GM18909 (cell line): ENCODE measurements around the gene DGKI.
"Not testable (repeated sequence)": the region's sequence is repeated elsewhere in the genome, so short reads cannot be mapped to it uniquely, and the experiment has no call there.

ENCODE experiments used
- ATAC-seq: cut with Tn5 transposase; IDR thresholded peaks from one replicate; pipeline ENCODE4 v1.9.1; 2021; ENCODE audit warnings: mild to moderate bottlenecking; ENCODE audit not compliant: unreplicated experiment, poor library complexity

Gene DGKI

DNA sequence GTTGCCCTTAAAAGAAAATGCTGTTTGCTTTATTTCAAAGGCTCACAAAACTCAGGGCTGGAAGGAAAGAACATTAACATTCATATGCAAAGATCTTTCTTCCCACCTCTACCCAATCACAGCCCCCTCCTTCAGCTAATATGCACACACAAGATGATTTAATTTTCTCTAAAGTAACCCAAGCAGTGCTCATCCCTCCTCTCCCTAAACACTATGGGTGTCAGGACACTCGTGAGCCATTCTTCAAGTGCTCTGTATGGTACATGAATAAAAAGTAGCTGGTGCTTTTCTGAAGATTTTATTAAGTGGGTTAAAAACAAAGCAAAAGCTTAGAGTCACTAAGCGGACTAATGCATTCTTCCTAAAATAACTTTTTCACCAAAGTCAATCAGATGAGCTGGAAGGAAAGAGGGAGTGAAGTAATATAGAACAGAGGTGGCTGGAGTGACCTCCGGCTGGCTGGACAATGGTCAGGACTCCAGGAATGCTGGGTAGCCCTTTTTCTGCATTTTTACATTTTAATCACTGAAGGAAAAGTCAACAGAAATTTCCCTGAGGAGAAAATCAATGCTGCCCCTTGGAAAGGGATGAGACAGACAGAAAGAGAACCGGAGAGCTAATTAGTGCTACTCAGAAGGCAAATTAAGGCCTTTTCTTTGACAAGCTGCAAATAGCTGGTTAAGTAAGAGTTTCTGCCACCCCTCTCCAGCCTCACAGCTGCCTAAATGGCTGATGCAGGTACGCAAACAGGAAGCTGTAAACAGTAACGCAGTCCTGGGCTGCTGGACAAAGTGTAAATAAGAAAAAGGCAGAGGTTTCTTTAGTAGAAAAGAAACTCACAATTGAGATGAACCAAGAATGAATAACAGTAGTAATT, 6.6 kb downstream of the DGKI start:
- no peak for ATAC-seq

DNA sequence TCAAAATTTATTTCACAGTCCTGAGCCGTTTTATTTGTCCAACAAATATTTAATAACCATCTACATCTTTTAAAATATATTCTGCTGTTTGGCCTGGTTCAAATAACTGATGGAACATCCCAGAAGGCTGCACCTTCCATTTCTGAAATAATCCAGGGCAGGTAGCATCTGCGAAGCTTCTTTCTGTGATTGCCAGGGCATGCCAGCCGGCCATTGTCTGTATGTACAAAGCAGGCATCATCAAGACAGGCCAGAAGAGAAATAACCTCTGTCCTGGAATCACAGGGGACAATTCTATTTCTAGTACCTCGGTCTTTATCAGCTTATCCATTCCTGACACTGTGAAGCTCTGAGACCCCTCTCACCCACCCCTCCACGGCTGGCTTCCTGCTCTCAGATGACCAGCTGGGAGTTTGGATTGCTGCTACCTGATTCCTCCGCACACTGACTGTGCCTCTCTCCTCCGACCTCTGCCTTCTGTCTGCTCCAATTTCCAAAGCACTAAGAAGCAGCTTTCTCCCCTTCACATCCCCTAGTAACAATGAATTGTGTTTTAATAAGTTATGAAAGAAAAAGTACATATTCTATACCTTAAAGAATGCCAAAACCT, 8.0 kb downstream of the DGKI start:
- ATAC-seq, result no peak

DNA sequence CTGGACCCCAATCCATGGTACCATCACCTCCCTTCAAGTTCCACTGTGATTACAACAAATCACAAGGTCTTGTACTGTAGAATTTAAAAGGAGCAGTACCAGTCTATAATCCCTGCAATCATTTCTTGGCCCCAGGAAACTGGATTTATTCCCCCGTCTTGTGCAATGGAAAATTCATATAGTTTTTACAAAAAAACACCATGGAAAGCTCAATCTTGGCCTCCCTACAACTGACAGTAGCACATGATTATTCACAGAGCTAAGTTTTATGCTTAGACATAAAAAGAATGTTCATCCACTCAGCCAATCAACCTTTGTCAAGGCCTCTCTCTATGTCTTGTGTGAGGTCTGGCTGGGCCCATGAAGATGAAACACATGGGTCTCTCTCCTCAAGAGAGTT, 10.2 kb downstream of the DGKI start:
- ATAC-seq, result no peak

DNA sequence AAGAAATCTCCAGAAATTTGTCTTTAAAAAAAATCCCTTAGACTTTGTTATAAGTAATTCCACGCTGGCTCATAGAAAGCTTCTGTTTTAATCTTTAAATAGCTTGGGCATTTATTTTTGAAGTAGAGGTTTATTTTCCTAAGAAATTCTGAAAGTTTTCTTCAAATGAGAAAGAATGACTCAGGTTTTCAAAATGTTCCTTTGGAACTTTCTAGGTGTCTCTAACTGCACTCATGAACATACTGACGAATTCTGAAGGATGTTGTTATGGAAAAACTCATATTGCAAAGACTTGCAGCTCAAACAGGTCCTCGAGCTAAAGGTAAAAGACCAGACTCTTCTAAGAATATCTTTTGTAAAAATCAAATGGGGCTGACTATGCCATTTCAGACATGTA, 10.7 kb downstream of the DGKI start:
- ATAC-seq, result no peak

DNA sequence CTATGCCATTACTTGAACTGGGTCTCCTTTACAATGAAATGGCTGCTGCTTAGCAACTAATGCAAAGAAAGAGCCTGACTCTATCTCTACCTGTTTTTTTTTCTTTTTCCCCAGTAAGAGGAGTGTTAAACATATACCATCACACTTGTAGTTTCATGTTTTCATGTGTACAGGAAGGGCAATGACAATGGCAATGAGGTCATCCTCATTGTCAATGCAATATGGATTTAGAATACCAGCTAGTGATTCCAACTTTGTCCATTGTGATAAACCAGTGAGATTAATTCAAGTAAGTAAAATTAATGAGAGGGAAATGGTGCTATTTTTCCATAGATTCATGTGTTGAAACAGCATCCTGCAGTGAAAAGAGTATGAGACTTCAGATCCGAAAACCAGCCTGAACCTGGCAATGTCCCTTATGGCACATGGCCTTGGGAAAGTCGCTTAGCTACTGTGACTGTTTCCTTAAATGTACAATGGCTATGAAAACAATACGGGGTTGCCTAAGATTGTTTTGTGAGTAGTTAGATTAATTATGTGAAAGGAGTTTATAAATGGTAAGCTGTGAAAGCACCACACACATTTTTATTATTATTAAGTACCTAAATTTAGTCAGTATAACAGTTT, 11.2 kb downstream of the DGKI start:
- no peak for ATAC-seq

DNA sequence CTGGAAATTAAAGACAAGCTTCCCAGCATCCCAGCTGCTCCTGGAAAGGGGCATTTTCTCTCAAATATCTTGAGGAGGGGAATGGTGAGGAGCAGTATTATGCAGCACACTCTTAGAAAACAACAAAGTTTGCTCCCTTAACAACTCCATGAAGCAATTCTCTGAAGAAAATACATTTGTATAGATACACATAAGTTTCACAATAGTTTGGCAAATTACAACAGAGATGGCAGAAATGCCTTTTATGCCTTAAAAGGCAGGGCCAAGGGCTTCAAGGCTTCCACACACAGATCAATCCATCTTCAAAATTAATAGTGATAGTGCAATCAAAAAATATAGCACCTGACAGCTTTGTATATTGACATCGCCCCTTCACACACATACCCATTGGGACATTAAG, 12.2 kb downstream of the DGKI start:
- ATAC-seq, result no peak

DNA sequence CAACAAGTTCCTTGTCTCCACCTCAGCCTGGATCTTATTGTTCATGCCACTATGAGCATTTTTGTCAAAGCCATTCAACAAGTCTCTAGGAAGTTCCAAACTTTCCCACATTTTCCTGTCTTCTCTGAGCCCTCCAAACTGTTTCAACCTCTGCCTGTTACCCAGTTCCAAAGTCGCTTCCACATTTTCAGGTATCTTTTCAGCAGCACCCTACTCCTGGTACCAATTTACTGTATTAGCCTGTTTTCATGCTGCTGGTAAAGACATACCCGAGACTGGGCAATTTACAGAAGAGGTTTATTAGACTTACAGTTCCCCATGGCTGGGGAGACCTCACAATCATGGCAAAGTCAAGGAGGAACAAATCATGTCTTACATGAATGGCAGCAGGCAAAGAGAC, 13.8 kb downstream of the DGKI start:
- not testable (repeated sequence) for ATAC-seq

DNA sequence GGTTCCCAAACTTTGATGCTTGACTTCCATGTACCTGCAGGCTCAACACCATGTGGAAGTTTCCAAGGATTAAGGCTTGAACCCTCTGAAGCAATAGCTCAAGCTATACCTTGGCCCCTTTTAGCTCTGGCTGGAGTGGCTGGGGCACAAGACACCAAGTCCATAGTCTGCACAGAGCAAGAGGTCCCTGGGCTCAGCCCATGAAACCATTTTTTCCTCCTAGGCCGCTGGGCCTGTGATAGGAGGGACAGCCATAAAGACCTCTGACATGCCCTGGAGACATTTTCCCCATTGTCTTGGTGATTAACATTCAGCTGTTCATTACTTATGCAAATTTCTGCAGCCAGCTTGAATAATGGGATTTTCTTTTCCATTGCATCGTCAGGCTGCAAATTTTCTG, 14.4 kb downstream of the DGKI start:
- ATAC-seq, result no peak

DNA sequence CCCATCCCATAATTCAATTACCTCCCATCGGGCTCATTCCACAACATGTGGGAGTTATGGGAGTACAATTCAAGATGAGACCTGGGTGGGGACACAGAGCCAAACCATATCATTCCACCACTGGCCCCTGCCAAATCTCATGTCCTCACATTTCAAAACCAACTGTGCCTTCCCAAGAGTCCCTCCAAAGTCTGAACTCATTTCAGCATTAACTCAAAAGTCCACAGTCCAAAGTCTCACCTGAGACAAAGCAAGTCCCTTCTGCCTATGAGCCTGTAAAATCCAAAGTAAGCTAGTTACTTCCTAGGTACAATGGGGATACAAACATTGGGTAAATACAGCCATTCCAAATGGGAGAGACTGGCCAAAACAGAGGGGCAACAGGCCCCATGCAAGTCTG, 15.2 kb downstream of the DGKI start:
- not testable (repeated sequence) for ATAC-seq

DNA sequence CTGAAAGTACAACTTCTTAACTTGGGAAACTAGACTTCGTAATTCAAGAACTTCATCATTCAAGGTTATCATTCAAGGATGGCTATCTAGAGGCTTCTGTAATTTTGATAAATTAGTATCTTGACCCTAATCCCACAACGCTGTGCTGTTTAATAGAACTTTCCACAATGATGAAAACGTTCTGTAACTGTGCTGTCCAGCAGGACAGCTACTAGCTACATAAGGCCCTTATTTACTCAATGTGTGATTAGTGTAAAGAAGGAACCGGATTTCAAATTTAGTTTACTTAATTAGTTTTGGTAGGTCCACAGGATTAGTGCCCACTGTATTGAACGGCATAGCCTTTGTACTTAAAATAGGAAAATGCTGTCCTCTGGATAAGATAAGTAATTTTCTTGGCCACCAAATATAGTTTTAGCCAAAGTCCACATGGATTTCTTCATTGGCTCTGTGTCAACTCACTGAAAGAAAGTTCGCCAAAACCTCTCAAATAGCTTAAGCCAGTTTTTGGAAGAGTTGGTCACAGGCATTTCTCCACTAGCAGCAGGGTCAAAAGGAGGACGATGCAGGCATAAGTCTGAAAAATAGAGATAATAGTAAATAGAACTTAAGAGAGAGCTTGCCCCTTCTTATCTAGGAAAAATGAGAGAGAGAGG, 17.3 kb downstream of the DGKI start:
- no peak for ATAC-seq

DNA sequence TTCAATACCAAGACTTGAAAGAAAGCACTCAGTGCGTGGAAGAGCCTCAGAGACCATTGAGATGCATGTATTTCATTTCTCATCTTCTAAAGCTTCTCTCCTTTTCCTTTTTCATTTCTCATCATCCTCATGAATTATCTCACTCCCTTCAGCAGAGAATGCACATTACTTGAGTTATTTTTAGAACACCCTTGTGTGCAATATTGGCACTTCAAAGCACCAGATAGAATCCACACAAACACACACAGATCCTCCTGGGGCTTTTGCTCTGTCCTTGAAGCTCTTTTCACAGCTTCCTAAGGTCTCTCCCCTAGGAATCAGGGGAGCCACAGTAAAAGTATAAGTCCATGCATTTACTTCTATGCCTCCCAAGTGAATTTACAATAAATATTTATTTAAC, 18.3 kb downstream of the DGKI start:
- no peak for ATAC-seq

DNA sequence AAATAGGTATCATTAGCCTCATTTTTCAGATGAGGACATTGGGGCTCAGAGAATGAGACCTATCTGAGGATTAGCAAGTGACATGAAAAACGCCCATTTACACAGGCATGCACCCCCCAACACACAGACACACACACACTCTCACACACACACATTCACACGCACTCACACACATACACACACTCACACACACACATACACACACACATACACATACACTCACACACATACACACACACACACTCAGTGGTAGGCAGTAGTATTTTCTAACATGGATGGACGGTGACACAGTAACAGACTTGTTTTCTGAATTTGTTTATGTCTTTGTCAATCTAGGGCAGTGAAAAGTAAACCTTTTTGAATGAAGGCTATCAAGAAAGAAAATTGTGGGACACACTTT, 21.3 kb downstream of the DGKI start:
- no peak for ATAC-seq

DNA sequence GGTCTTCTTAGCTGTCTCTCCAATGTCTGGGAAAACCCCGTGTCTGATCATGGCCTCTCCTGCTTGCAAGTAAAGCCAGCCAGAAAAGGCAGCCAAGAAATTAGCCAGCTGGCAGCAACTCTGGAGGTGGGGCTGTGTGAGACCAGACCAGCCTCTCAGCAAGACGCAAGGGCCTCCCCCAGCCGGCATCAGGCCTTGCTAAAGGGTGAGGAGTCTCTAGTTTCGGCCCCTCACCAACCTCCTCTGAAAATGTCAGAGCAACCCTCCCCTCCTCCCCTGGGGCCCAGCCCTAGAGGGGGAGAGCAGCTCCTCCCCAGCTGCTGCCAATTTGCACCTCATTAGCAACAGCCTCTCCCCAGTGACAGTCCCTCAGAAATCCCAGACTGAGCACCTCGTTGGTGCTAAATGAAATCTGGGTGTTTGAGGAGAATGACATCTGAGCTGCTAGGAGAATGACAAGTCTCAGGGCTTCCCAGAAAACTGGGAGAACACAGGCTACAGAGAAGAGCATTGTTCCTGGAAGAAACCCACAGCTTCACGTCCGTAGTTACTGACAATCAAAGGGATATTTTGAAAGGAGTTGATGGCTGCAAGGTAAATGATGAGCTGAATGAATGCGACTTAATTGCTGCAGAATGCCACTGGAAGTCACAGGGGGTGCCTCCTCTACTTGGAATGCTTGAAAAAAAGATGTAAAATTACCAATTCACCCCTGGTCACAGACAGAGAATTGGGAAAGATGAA, 25.9 kb downstream of the DGKI start:
- peak; percentile 74 for ATAC-seq

DNA sequence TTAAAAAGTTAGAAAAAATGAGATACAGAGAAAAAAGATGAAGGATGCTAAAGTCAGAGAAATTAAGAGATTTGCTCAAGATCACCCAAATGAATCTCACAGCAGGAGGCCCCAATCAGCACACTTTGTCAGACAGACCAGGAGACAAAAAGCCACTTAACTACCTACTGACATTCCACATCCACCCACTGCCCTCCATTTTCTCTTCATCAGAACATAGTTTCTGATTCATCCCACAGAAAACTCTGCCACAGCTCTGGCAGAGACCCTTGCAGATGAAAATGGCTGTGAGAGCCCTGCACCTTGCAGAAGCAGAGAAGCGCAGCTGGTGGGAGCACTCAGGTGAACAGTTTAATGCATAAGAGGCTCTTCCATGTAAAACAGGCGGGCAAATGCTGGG, 26.6 kb downstream of the DGKI start:
- no peak for ATAC-seq

DNA sequence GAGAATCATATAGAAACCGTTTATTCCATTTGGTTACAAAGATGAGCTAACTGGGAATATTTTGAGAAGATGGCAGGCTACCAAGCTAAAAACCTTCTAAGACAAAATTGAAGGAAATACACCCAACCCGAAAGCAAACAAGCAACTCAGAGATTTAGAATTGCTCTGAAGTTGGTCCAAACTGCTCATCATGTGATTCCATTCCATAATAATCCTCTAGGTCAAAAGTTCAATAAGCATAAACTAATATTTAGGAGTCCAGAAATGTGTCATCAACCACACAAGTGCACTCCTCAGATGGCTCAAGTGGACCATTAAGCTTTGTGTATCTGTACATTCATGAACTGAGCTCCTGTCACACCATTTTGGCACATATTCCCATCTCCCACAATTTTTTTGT, 28.7 kb downstream of the DGKI start:
- ATAC-seq, result no peak

DNA sequence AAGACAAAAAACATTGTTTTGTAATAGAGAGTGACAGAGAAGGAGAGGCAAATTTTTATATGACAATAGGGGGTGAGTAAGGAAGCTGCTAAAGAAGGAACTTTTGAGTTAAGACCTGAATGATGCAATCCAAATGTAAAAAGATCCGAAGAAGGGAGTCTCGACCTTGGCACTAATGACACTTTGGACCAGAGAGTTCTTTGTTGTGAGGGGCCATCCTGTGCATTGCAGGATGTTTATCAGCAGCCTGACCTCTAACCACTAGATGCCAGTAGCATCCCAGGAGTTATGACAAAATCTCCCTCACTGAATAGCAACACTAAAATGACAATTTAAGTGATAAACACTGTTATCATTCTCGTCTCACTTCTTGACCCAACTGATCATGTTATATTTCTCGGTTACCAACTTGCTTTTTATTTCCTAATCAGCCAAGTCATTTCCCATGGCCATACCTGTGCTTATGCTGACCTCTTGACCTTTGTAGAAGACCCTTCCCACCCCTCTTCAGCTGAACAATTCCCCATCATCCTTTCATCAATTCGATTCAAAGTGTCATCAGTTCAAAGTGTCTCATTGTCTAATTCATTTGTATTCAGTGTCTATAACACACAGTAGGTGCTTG, 30.0 kb downstream of the DGKI start:
- ATAC-seq, result no peak

DNA sequence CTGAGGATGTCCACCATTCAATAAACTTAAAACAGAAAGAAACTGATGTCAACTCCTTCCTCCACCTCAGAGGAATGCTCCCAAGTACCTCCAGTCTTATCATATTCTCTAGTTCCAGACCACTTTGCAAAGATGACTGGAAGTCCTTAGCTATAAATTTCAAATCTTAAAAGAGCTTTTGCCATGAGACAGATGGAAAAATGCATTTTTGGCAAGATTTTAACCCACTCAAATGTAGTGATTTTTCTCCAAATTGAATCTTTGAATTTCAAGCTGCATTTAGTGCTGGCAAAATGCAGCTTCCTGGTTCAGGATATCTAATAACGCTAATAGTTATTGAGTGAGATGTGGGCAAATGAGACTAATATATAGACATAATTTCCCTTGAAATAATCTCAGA, 33.2 kb downstream of the DGKI start:
- no peak for ATAC-seq

DNA sequence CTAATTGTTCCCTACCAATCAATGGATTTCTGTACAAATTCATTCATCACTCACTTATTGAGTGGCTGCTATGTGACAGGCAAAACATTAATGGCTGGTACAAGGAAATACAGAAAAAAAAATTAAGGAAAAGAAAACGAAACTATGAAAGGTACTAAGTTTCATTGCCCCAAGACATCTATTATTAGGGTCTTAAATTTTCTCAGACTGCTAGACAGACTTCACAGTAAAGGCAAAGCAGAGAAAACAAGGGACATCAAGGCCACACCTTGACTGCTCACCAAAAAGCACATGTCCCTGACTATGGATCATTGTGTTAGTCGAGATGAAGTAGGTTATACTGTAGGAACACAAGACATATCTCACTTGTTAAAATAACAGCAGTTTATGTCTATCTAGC, 36.5 kb downstream of the DGKI start:
- no peak for ATAC-seq

DNA sequence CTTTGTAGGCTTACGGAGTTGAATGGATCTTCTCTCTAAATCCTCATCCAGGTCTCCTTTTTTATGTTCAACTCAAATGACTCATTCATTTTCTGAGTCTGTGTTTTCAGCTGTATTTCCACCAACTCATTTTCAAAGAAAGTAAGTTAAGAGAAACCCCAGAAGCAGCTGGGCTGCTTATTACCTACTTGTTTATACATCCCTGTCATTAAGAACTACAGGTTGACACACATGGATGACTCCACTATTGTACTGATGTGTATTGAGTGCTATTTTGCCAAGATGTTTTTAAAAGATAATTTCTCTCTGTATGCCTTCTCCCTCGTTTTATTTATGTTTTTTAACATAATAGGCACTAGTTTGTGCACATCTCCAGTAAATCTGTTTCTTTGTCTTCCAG, 41.9 kb downstream of the DGKI start:
- no peak for ATAC-seq

DNA sequence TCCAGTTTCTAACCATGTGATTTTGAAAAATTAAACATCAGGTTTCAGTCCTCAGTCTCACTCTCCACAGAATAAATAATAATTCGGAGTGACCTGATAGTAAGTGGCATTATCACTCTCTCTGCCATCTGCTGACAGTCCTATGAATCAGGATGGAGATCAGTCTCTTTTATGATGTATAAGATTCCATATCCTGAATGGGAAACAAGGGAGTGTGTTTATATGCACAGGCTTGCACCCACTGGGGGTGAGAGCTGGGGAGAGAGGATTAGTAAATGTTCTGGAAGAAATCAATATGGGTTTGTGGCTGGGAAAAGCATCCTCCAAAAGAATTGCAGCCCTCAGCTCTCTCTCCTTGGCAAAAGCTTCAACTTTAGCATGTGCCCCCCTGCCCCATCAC, 45.3 kb downstream of the DGKI start:
- ATAC-seq, result no peak
